GM12874 (cell line): ENCODE results near the gene NEB.

Experiments
- CTCF ChIP-seq: IDR thresholded peaks from 2 replicates; pipeline ENCODE4 v1.5.1; 2011; ENCODE audit warnings: low read depth, mild to moderate bottlenecking, control low read depth, low read length, moderate library complexity; ENCODE audit not compliant: insufficient read depth

NEB gene

GRCh38 chr2:151670846-151671597, 63.3 kb downstream of the NEB start:
- TF ChIP-seq CTCF: no peak

GRCh38 chr2:151670346-151670745, 63.9 kb downstream of the NEB start:
- no peak for TF ChIP-seq CTCF

GRCh38 chr2:151669585-151670081, 64.6 kb downstream of the NEB start:
- no peak for TF ChIP-seq CTCF

- TF ChIP-seq CTCF: no peak
These were observed 65.5 kb downstream of the NEB start for GRCh38 chr2:151668737-151669136.

- no peak for TF ChIP-seq CTCF
These were observed 68.3 kb downstream of the NEB start for GRCh38 chr2:151665959-151666358.

- TF ChIP-seq CTCF: no peak
These were observed 69.8 kb downstream of the NEB start for GRCh38 chr2:151664520-151664919.

GRCh38 chr2:151661625-151662024, 72.7 kb downstream of the NEB start:
- no peak for TF ChIP-seq CTCF

GRCh38 chr2:151658081-151658480, 76.2 kb downstream of the NEB start:
- no peak for TF ChIP-seq CTCF
